Fibroblast of villous mesenchyme (primary cell): Measurements from ENCODE around the gene CCDC57. TPM values are rescaled to one million over a fixed set of nuclear protein-coding genes. Genes with fewer than 3 reads are reported as not detected.

ENCODE experiments used
- DNase-seq: peaks from one replicate; pipeline ENCODE4 v3.0.0-alpha.2; 2010; ENCODE audit warnings: low read depth
- H3K4me3 ChIP-seq: 2 replicates; pipeline ENCODE4 v1.5.1; 2011; ENCODE audit warnings: low read depth, mild to moderate bottlenecking, low read length
- CTCF ChIP-seq: IDR thresholded peaks from 2 replicates; pipeline ENCODE4 v1.5.1; 2012; ENCODE audit warnings: low read depth, mild to moderate bottlenecking, low read length; ENCODE audit not compliant: insufficient read depth
- total RNA-seq: library from RNA; depleted of rRNA; stranded (reverse); fragments of >200 nt; gene quantifications from 2 replicates; pipeline ENCODE4 v1.2.3, GENCODE V29; 2012

The CCDC57 gene
- total RNA-seq, 1 donor = 19.9 TPM

- H3K4me3 ChIP-seq = no peak overlapping the region
- TF ChIP-seq CTCF = no peak
- no peak for DNase-seq
Observed at GRCh38 chr17:82237746-82238471, 25.3 kb upstream of the CCDC57 start.

- DNase-seq = no peak
- TF ChIP-seq CTCF = no peak
- no peak overlapping the region for H3K4me3 ChIP-seq
Observed at GRCh38 chr17:82237083-82237745, 24.6 kb upstream of the CCDC57 start.

GRCh38 chr17:82236142-82236971 lies 23.7 kb upstream of the CCDC57 start:
- DNase-seq = peak; percentile 65
- H3K4me3 ChIP-seq = no peak overlapping the region
- peak; percentile 85 for TF ChIP-seq CTCF

- no peak for TF ChIP-seq CTCF
- H3K4me3 ChIP-seq = no peak overlapping the region
- DNase-seq = no peak
Observed at GRCh38 chr17:82235775-82236141, 23.1 kb upstream of the CCDC57 start.

GRCh38 chr17:82235056-82235774 lies 22.6 kb upstream of the CCDC57 start:
- no peak for TF ChIP-seq CTCF
- H3K4me3 ChIP-seq = no peak overlapping the region
- no peak for DNase-seq
